CD1c-positive myeloid dendritic cell (primary cell): ENCODE data around the gene SLC46A2.

Source experiments
- DNase-seq: peaks from one replicate; pipeline ENCODE4 v3.0.0-alpha.2; 2016; ENCODE audit errors: extremely low spot score

The SLC46A2 gene

GRCh38 chr9:112885324-112885723 lies 5.4 kb downstream of the SLC46A2 start:
- no peak for DNase-seq

GRCh38 chr9:112884721-112885120 lies 6.0 kb downstream of the SLC46A2 start:
- DNase-seq: no peak

GRCh38 chr9:112884101-112884500 lies 6.6 kb downstream of the SLC46A2 start:
- DNase-seq: no peak

GRCh38 chr9:112881331-112881730 lies 9.3 kb downstream of the SLC46A2 start:
- DNase-seq: peak; percentile 52

- no peak for DNase-seq
These were observed 10.0 kb downstream of the SLC46A2 start for GRCh38 chr9:112880650-112881049.

GRCh38 chr9:112878752-112879151 lies 11.9 kb downstream of the SLC46A2 start:
- no peak for DNase-seq

- no peak for DNase-seq
These were observed 16.8 kb downstream of the SLC46A2 start for GRCh38 chr9:112873773-112874405.

GRCh38 chr9:112872019-112872418 lies 18.7 kb downstream of the SLC46A2 start:
- peak; percentile 50 for DNase-seq

- no peak for DNase-seq
These were observed 20.1 kb downstream of the SLC46A2 start for GRCh38 chr9:112870556-112870955.

GRCh38 chr9:112869917-112870316 lies 20.8 kb downstream of the SLC46A2 start:
- no peak for DNase-seq

GRCh38 chr9:112869041-112869529 lies 21.6 kb downstream of the SLC46A2 start:
- DNase-seq: peak; percentile 43

- no peak for DNase-seq
These were observed 22.2 kb downstream of the SLC46A2 start for GRCh38 chr9:112868461-112868860.

GRCh38 chr9:112867275-112867991 lies 23.2 kb downstream of the SLC46A2 start:
- DNase-seq: peak; percentile 94

GRCh38 chr9:112866662-112867274 lies 23.9 kb downstream of the SLC46A2 start:
- peak; percentile 56 for DNase-seq

GRCh38 chr9:112864982-112865381 lies 25.7 kb downstream of the SLC46A2 start:
- no peak for DNase-seq

GRCh38 chr9:112864403-112864802 lies 26.3 kb downstream of the SLC46A2 start:
- peak; percentile 42 for DNase-seq

- DNase-seq: peak; percentile 47
These were observed 26.9 kb downstream of the SLC46A2 start for GRCh38 chr9:112863746-112864145.

- peak; percentile 93 for DNase-seq
These were observed 27.5 kb downstream of the SLC46A2 start for GRCh38 chr9:112863214-112863613.

- DNase-seq: peak; percentile 88
These were observed 28.8 kb downstream of the SLC46A2 start for GRCh38 chr9:112861638-112862555.

- DNase-seq: peak; percentile 51
These were observed 29.5 kb downstream of the SLC46A2 start for GRCh38 chr9:112861155-112861554.

- DNase-seq: no peak
These were observed 30.2 kb downstream of the SLC46A2 start for GRCh38 chr9:112860451-112860850.
